ENCODE measurements around the gene GAREM1. TPM values are rescaled to one million over a fixed set of nuclear protein-coding genes. Genes with fewer than 3 reads are reported as not detected.

Gene GAREM1
- total and polyA plus RNA-seq, 9 of the 15 experiments (the other 6 are each of a cell fraction or from before 2014, with no cell fraction given) = 0.03 to 0.33 (median 0.07) TPM; not detected in 1

- no peak overlapping the region for H3K27ac ChIP-seq (ENCODE audit: extremely low read depth, low read depth, low read length)
- POLR2A ChIA-PET = no interaction called here
- H3K27me3 ChIP-seq (ENCODE audit: control insufficient read depth in 2 of 2, insufficient read depth in 2 of 2, low read length in 2 of 2) = no peaks in the 10 kb centered on the region; a peak in 1 of 5 replicates
- 0% methylated on average over 1 of the region's 1 CpG for WGBS (ENCODE audit: insufficient coverage, low coverage, missing lambda C conversion rate)
- ATAC-seq = peak; percentile 84
- no peaks in the 10 kb centered on the region for H3K9me3 ChIP-seq (replicated peaks; ENCODE audit: control insufficient read depth, insufficient read depth, low read depth, low read length)
- H4K20me1 ChIP-seq (replicated peaks; ENCODE audit: control insufficient read depth, insufficient read depth, low read length) = no peaks in the 10 kb centered on the region
- no peaks in the 10 kb centered on the region for H3K36me3 ChIP-seq (ENCODE audit: control insufficient read depth, insufficient read depth, low read length)
- no peaks in the 10 kb centered on the region for H3K79me2 ChIP-seq (ENCODE audit: control insufficient read depth, insufficient read depth, low read length)
- H3K4me1 ChIP-seq (replicated peaks in 1 of 2; ENCODE audit: control insufficient read depth in 2 of 2, insufficient read depth in 2 of 2, low read length in 2 of 2) = no peaks in the 10 kb centered on the region
- H3K9ac ChIP-seq (ENCODE audit: insufficient read depth in 1 of 2, low read depth in 2 of 2, low read length in 2 of 2) = no peak overlapping the region
- BruUV-seq (replicated peaks) = no TSS peak
- CTCF ChIA-PET (ENCODE audit: low intra/inter-chr PET ratio) = no interaction called here
- H3K4me3 ChIP-seq = no peak overlapping the region
- intact Hi-C loops (cut with micrococcal nuclease) (loop anchor here (2.0 to 5.0 kb wide), 2 partner anchors 181 to 263 kb away; partner anchors contain the start of gene GAREM1), in situ Hi-C loops (cut with MboI) (no loop called here)
- H3K4me2 ChIP-seq (ENCODE audit: insufficient read depth, low read length) = no peak overlapping the region
- FAIRE-seq = peak; percentile 75
- no peaks in the 10 kb centered on the region for H3K9me1 ChIP-seq (ENCODE audit: control insufficient read depth, insufficient read depth, low read length)
- peak in 2 of 4 experiments; percentile 44 to 53 for DNase-seq (ENCODE audit: extremely low read depth in 1 of 4, low spot score in 3 of 4)
- H2AFZ ChIP-seq (ENCODE audit: low read depth, low read length) = no peak overlapping the region
- no peak for TF ChIP-seq STAT5A (IDR thresholded peaks at IDR 0.05; ENCODE audit: borderline replicate concordance, low read length)
- TF ChIP-seq TFE3 (CRISPR knock-in tag; IDR thresholded peaks at IDR 0.05) = no peak
- no peak for TF ChIP-seq DLX4 (CRISPR knock-in tag; IDR thresholded peaks at IDR 0.05)
- no peak for TF ChIP-seq PML (IDR thresholded peaks at IDR 0.05; ENCODE audit: low read length)
- TF ChIP-seq, protein P1, sequence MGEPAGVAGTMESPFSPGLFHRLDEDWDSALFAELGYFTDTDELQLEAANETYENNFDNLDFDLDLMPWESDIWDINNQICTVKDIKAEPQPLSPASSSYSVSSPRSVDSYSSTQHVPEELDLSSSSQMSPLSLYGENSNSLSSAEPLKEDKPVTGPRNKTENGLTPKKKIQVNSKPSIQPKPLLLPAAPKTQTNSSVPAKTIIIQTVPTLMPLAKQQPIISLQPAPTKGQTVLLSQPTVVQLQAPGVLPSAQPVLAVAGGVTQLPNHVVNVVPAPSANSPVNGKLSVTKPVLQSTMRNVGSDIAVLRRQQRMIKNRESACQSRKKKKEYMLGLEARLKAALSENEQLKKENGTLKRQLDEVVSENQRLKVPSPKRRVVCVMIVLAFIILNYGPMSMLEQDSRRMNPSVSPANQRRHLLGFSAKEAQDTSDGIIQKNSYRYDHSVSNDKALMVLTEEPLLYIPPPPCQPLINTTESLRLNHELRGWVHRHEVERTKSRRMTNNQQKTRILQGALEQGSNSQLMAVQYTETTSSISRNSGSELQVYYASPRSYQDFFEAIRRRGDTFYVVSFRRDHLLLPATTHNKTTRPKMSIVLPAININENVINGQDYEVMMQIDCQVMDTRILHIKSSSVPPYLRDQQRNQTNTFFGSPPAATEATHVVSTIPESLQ (CRISPR knock-in tag; IDR thresholded peaks at IDR 0.05) = no peak
- peak; percentile 21 to 34; a peak in 2 of 4 replicates for TF ChIP-seq RAD21 (CRISPR knock-in tag; conservative IDR thresholded peaks at IDR 0.05 in 1 of 2, IDR thresholded peaks at IDR 0.05 in 1 of 2)
- TF ChIP-seq, protein P2, sequence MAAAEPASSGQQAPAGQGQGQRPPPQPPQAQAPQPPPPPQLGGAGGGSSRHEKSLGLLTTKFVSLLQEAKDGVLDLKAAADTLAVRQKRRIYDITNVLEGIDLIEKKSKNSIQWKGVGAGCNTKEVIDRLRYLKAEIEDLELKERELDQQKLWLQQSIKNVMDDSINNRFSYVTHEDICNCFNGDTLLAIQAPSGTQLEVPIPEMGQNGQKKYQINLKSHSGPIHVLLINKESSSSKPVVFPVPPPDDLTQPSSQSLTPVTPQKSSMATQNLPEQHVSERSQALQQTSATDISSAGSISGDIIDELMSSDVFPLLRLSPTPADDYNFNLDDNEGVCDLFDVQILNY (CRISPR knock-in tag; IDR thresholded peaks at IDR 0.05) = no peak
- TF ChIP-seq, protein P3, sequence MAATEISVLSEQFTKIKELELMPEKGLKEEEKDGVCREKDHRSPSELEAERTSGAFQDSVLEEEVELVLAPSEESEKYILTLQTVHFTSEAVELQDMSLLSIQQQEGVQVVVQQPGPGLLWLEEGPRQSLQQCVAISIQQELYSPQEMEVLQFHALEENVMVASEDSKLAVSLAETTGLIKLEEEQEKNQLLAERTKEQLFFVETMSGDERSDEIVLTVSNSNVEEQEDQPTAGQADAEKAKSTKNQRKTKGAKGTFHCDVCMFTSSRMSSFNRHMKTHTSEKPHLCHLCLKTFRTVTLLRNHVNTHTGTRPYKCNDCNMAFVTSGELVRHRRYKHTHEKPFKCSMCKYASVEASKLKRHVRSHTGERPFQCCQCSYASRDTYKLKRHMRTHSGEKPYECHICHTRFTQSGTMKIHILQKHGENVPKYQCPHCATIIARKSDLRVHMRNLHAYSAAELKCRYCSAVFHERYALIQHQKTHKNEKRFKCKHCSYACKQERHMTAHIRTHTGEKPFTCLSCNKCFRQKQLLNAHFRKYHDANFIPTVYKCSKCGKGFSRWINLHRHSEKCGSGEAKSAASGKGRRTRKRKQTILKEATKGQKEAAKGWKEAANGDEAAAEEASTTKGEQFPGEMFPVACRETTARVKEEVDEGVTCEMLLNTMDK (IDR thresholded peaks at IDR 0.05; ENCODE audit: borderline replicate concordance, insufficient read depth, low read depth, low read length, poor library complexity, severe bottlenecking) = peak; percentile 15
- TF ChIP-seq ZSCAN32 (CRISPR knock-in tag; IDR thresholded peaks at IDR 0.05) = no peak
- TF ChIP-seq CTCF (IDR thresholded peaks at IDR 0.05 in 2 of 3, conservative IDR thresholded peaks at IDR 0.05 in 1 of 3; ENCODE audit: insufficient read depth in 2 of 3, low read depth in 1 of 3, low read length in 3 of 3) = peak; percentile 48 to 55 (median 52)
Measured at GRCh38 chr18:32289483-32290075, 181.1 kb downstream of the GAREM1 start.
